HepG2 (cell line): ENCODE data around the gene RNPEPL1. TPM values are rescaled to one million over a fixed set of nuclear protein-coding genes. Genes with fewer than 3 reads are reported as not detected.

Experiments
- ATAC-seq: fragments of 200-7000 bp; cut with Tn5 transposase; 3 replicates; pipeline ENCODE4 v1.9.1; 2020; ENCODE audit warnings: mild to moderate bottlenecking, moderate library complexity
- BruUV-seq: library from RNA; stranded (reverse); fragments of 400-500 nt; replicated peaks from 2 replicates; lab custom pipeline; 2021; lab: Mats Ljungman, UMichigan
- CTCF ChIA-PET: fragments of 300-600 bp; formaldehyde crosslinking; extraction: SDS; loops from one replicate; lab custom pipeline; 2021; ENCODE audit warnings: low total read pairs, inconsistent platforms, low intra/inter-chr PET ratio; lab: Yijun Ruan, JAX
- POLR2A ChIA-PET: fragments of 350-600 bp; sonication (Branson Sonifier 250); formaldehyde crosslinking; loops from one replicate; lab custom pipeline; 2020; ENCODE audit warnings: antibody characterized with exemption, inconsistent platforms; lab: Yijun Ruan, JAX
- DNase-seq: peaks from one replicate; pipeline ENCODE4 v3.0.0-alpha.2; 2015; ENCODE audit warnings: low spot score
- FAIRE-seq: peaks from 3 replicates; lab custom pipeline; 2011; peaks lifted over from hg19 to GRCh38; lab: Jason Lieb, UNC
- H2AFZ ChIP-seq: one replicate; pipeline ENCODE4 v1.6.1; 2011; ENCODE audit warnings: low read length, inconsistent platforms
- H3K27ac ChIP-seq: fragments of 300-600 bp; 3 replicates; pipeline ENCODE4 v1.8.0; 2011; ENCODE audit warnings: mixed run types, mild to moderate bottlenecking, mixed read lengths, low read length, inconsistent platforms; ENCODE audit not compliant: insufficient read depth; ENCODE audit errors: extremely low read length
- H3K27me3 ChIP-seq, 2 experiments: fragments of 200-600 bp in 1 of 2; 2 replicates in 1 of 2; 3 replicates in 1 of 2; pipeline versions ENCODE4 v1.6.0 to v1.8.0; 2011; ENCODE audit warnings: low read length in 2 of 2, mild to moderate bottlenecking in 2 of 2, moderate library complexity in 2 of 2, inconsistent platforms in 1 of 2; ENCODE audit not compliant: insufficient read depth in 2 of 2, control insufficient read depth in 1 of 2
- H3K36me3 ChIP-seq, 2 experiments: fragments of 200-600 bp in 1 of 2; replicated peaks in 1 of 2; 2 replicates in 1 of 2; 3 replicates in 1 of 2; pipeline versions ENCODE4 v1.5.1 to v1.8.0; 2011; ENCODE audit warnings: low read length in 2 of 2, inconsistent platforms in 1 of 2; ENCODE audit not compliant: insufficient read depth in 2 of 2, control insufficient read depth in 1 of 2
- H3K4me1 ChIP-seq: 2 replicates; pipeline ENCODE4 v1.5.1; 2012; ENCODE audit warnings: low read length, inconsistent platforms; ENCODE audit not compliant: insufficient read depth
- H3K4me2 ChIP-seq: 2 replicates; pipeline ENCODE4 v1.6.0; 2011; ENCODE audit warnings: low read depth, low read length, inconsistent platforms
- H3K4me3 ChIP-seq, 3 experiments: fragments of 200-600 bp in 1 of 3; sonication (generic), shearing (Covaris generic) in 1 of 3; replicated peaks in 1 of 3; 2 replicates each; pipeline ENCODE4 v1.5.1; 2011 to 2016; ENCODE audit warnings: low read length in 3 of 3, inconsistent platforms in 2 of 3, low read depth in 2 of 3, mild to moderate bottlenecking in 2 of 3, control low read depth in 1 of 3, mixed read lengths in 1 of 3; ENCODE audit not compliant: insufficient read depth in 1 of 3
- H3K79me2 ChIP-seq: one replicate; pipeline ENCODE4 v1.6.1; 2011; ENCODE audit warnings: low read length, inconsistent platforms; ENCODE audit not compliant: insufficient read depth
- H3K9ac ChIP-seq: 2 replicates; pipeline ENCODE4 v1.6.0; 2011; ENCODE audit warnings: mild to moderate bottlenecking, low read depth, low read length, inconsistent platforms; ENCODE audit not compliant: insufficient read depth
- H3K9me3 ChIP-seq: 2 replicates; pipeline ENCODE4 v1.5.1; 2012; ENCODE audit warnings: mild to moderate bottlenecking, low read length
- H4K20me1 ChIP-seq: 2 replicates; pipeline ENCODE4 v1.6.0; 2011; ENCODE audit warnings: inconsistent platforms, mild to moderate bottlenecking, low read length, moderate library complexity; ENCODE audit not compliant: insufficient read depth
- AGO2 ChIP-seq: fragments of 200-400 bp; formaldehyde crosslinking; optimal IDR thresholded peaks from 2 replicates; pipeline ENCODE3; 2017; ENCODE audit warnings: mild to moderate bottlenecking, low read depth, low read length, moderate library complexity
- CENPT ChIP-seq: sonication (generic); formaldehyde crosslinking; IDR thresholded peaks from 2 replicates; pipeline ENCODE4 v1.8.0; 2022; ENCODE audit warnings: low read depth, mild to moderate bottlenecking, moderate library complexity, missing genetic modification reagents
- CHD2 ChIP-seq: IDR thresholded peaks from 2 replicates; pipeline ENCODE4 v1.6.1; 2011; ENCODE audit warnings: low read depth, low read length, improper control_type of control experiment
- DPF2 ChIP-seq: sonication (generic); formaldehyde crosslinking; IDR thresholded peaks from 2 replicates; pipeline ENCODE4 v1.4.0; 2020; ENCODE audit warnings: mild to moderate bottlenecking, low read depth, missing genetic modification reagents, borderline replicate concordance
- HIC2 ChIP-seq: sonication (generic); formaldehyde crosslinking; IDR thresholded peaks from 2 replicates; pipeline ENCODE4 v1.9.0; 2022; ENCODE audit warnings: low read depth, missing genetic modification reagents
- KLF13 ChIP-seq: sonication (generic); formaldehyde crosslinking; IDR thresholded peaks from 2 replicates; pipeline ENCODE4 v1.4.0; 2020; ENCODE audit warnings: mild to moderate bottlenecking, missing genetic modification reagents
- KLF16 ChIP-seq, 2 experiments: sonication (generic) in 1 of 2; formaldehyde crosslinking in 1 of 2; IDR thresholded peaks; 2 replicates each; pipeline versions ENCODE4 v1.6.1 to v1.8.0; 2016 to 2023; ENCODE audit warnings: missing genetic modification reagents in 2 of 2, missing compliant biosample characterization in 1 of 2
- MAFF ChIP-seq: IDR thresholded peaks from 2 replicates; pipeline ENCODE4 v1.6.1; 2011; ENCODE audit warnings: low read depth, low read length, improper control_type of control experiment
- MTF1 ChIP-seq: sonication (generic); formaldehyde crosslinking; IDR thresholded peaks from 2 replicates; pipeline ENCODE4 v1.5.0; 2020; ENCODE audit warnings: missing genetic modification reagents
- RBFOX2 ChIP-seq: fragments of 200-400 bp; formaldehyde crosslinking; IDR thresholded peaks from 2 replicates; pipeline ENCODE4 v1.6.1; 2017; ENCODE audit warnings: low read depth, mild to moderate bottlenecking, low read length
- ZBTB43 ChIP-seq: sonication (generic); formaldehyde crosslinking; conservative IDR thresholded peaks from 2 replicates; pipeline ENCODE4 v1.4.0; 2020; ENCODE audit warnings: missing genetic modification reagents
- ZGPAT ChIP-seq: IDR thresholded peaks from 2 replicates; pipeline ENCODE4 v1.6.1; 2016; ENCODE audit warnings: mild to moderate bottlenecking
- WGBS: methylation state at CpG from one replicate; pipeline ENCODE4 v1.1.6; 2017; ENCODE audit warnings: low lambda C conversion rate; 5-methylcytosine and 5-hydroxymethylcytosine counted together
- in situ Hi-C: cut with HindIII; loops from 2 replicates; pipeline ENCODE4 v1.10.0; 2017; ENCODE audit warnings: low pct_unique_long_range_greater_than_20kb; ENCODE audit not compliant: extremely low pct_ligation_motif_present
- intact Hi-C: fragments of 100-400 bp; cut with micrococcal nuclease; formaldehyde crosslinking; loops from one replicate; pipeline ENCODE4 v1.10.0; 2022; ENCODE audit not compliant: unreplicated experiment
- polyA plus RNA-seq, 8 experiments: library from polyadenylated mRNA; depleted of rRNA in 3 of 8; stranded (reverse) in 7 of 8; unstranded in 1 of 8; fragments of >200 nt; fragmentation: Illumina TruSeq in 4 of 8; extraction: Trizol in 4 of 8; gene quantifications; 2 replicates each; pipeline versions ENCODE4 v1.2.1 to v1.2.3, GENCODE V29; 2011 to 2016; ENCODE audit warnings: low read depth in 4 of 8, missing spikeins in 1 of 8, mixed read lengths in 1 of 8; ENCODE audit not compliant: insufficient read depth in 1 of 8
- total RNA-seq, 5 experiments: library from RNA; depleted of rRNA; stranded (reverse); fragments of >200 nt; fragmentation: Illumina TruSeq; extraction: Trizol; gene quantifications; 2 replicates each; pipeline ENCODE4 v1.2.3, GENCODE V29; 2016; ENCODE audit warnings: low read depth in 1 of 5

Gene RNPEPL1
- total and polyA plus RNA-seq, 2 of the 13 experiments (the other 11 are each of a cell fraction or from before 2014, with no cell fraction given), result 13.0 to 18.0 TPM

GRCh38 chr2:240557808-240558207 lies 10.5 kb upstream of the RNPEPL1 start, which contains the start of gene ANKMY1:
Gene ANKMY1 (minus strand): TSS chr2:240557988. CDS start chr2:240557335, 653 bp downstream.
- FAIRE-seq (no peak), ATAC-seq (no peak), DNase-seq (no peak)
- TF ChIP-seq RBFOX2 (0 out of 2 replicates have a peak, but pooled peaks have one; percentile 53), AGO2 (peak; percentile 51), KLF16 (CRISPR knock-in tag; IDR thresholded peaks at IDR 0.05) (no peak)
- Histone ChIP-seq H3K4me1 (peaks cover 45% of the 10 kb centered on the region), H2AFZ (no peak within 1 kb of the TSS), H4K20me1 (no peaks in the 10 kb centered on the region), H3K27ac (peak within 1 kb of the TSS; percentile 29), H3K79me2 (peaks cover 30% of the 10 kb centered on the region), H3K36me3 (peaks cover 14 to 29% of the 10 kb centered on the region in 2 experiments), H3K9me3 (no peaks in the 10 kb centered on the region), H3K4me2 (no peak within 1 kb of the TSS), H3K27me3 (no peaks in the 10 kb centered on the region), H3K9ac (no peak within 1 kb of the TSS), H3K4me3 (no peak within 1 kb of the TSS)
- intact Hi-C loops, result no loop called here
- CTCF ChIA-PET, result no interaction called here
- in situ Hi-C loops, result loop anchor here (25.0 kb wide), 1 partner anchor 654 kb away; no protein-coding TSS in a partner anchor
- no TSS peak for BruUV-seq
- POLR2A ChIA-PET, result interaction anchor here (1.0 to 4.9 kb wide), 3 partner anchors 8 to 29 kb away, joined by 3 to 86 read pairs (median 12); partner anchors contain the start of gene CAPN10
- WGBS, result 98% methylated on average over 47 of the region's 47 CpGs

- DNase-seq (no peak), ATAC-seq (no peak), FAIRE-seq (no peak)
- H3K4me1 ChIP-seq, result peaks cover 45% of the 10 kb centered on the region
- in situ Hi-C loops, result loop anchor here (25.0 kb wide), 1 partner anchor 654 kb away; no protein-coding TSS in a partner anchor
- 97% methylated on average over 18 of the region's 18 CpGs for WGBS
- H3K36me3 ChIP-seq, result peaks cover 11 to 25% of the 10 kb centered on the region in 2 experiments
- no peak overlapping the region for H3K4me3 ChIP-seq
- intact Hi-C loops, result no loop called here
- no peak overlapping the region for H2AFZ ChIP-seq
- H3K27me3 ChIP-seq, result no peaks in the 10 kb centered on the region
- no TSS peak for BruUV-seq
- CTCF ChIA-PET, result no interaction called here
- H3K9me3 ChIP-seq, result no peaks in the 10 kb centered on the region
- H4K20me1 ChIP-seq, result no peaks in the 10 kb centered on the region
- H3K9ac ChIP-seq, result no peak overlapping the region
- no peak overlapping the region for H3K27ac ChIP-seq
- H3K4me2 ChIP-seq, result no peak overlapping the region
- TF ChIP-seq CENPT (CRISPR knock-in tag) (no peak), DPF2 (no peak), MAFF (no peak), KLF13 (CRISPR knock-in tag) (no peak), CHD2 (no peak), ZBTB43 (CRISPR knock-in tag) (no peak), ZGPAT (CRISPR knock-in tag) (no peak), HIC2 (no peak), MTF1 (no peak)
- POLR2A ChIA-PET, result interaction anchor here (1.0 to 4.9 kb wide), 3 partner anchors 8 to 29 kb away, joined by 3 to 86 read pairs (median 12); partner anchors contain the start of gene CAPN10
- H3K79me2 ChIP-seq, result peaks cover 30% of the 10 kb centered on the region
Measured at GRCh38 chr2:240558236-240558761, 10.0 kb upstream of the RNPEPL1 start.
